Small intestine (tissue), 7 donors: ENCODE data around the gene SLC47A2. TPM values are rescaled to one million over a fixed set of nuclear protein-coding genes. Genes with fewer than 3 reads are reported as not detected.

Source experiments
- DNase-seq, 2 donors: peaks; one replicate each; pipeline versions ENCODE4 v3.0.0 to v3.0.0-alpha.2; 2013
- FAIRE-seq: peaks from 2 replicates; lab custom pipeline; 2012; peaks lifted over from hg19 to GRCh38; lab: Jason Lieb, UNC
- H3K27ac ChIP-seq, 3 donors: one replicate each; pipeline ENCODE4 v1.5.1; 2013; ENCODE audit warnings: low read length in 2 of 3, mild to moderate bottlenecking in 2 of 3, control low read depth in 1 of 3, inconsistent platforms in 1 of 3, low read depth in 1 of 3, moderate library complexity in 1 of 3
- H3K27me3 ChIP-seq, 3 donors: one replicate each; pipeline ENCODE4 v1.6.1; 2013; ENCODE audit warnings: low read length in 3 of 3, inconsistent platforms in 1 of 3; ENCODE audit not compliant: control insufficient read depth in 3 of 3, insufficient read depth in 3 of 3
- H3K36me3 ChIP-seq, 3 donors: one replicate each; pipeline ENCODE4 v1.6.1; 2013; ENCODE audit warnings: low read length in 3 of 3, inconsistent platforms in 1 of 3, low read depth in 1 of 3, mild to moderate bottlenecking in 1 of 3, moderate library complexity in 1 of 3; ENCODE audit not compliant: control insufficient read depth in 3 of 3, insufficient read depth in 2 of 3
- H3K4me1 ChIP-seq, 3 donors: one replicate each; pipeline ENCODE4 v1.6.1; 2013; ENCODE audit warnings: low read length in 2 of 3, inconsistent platforms in 1 of 3, low read depth in 1 of 3, mild to moderate bottlenecking in 1 of 3, moderate library complexity in 1 of 3; ENCODE audit not compliant: control insufficient read depth in 3 of 3, insufficient read depth in 2 of 3
- H3K4me3 ChIP-seq, 3 donors: one replicate each; pipeline ENCODE4 v1.5.1; 2013; ENCODE audit warnings: low read length in 3 of 3, control low read depth in 1 of 3, inconsistent platforms in 1 of 3, low read depth in 1 of 3, mild to moderate bottlenecking in 1 of 3, moderate library complexity in 1 of 3
- H3K9me3 ChIP-seq, 2 donors: one replicate each; pipeline ENCODE4 v1.6.1; 2013; ENCODE audit warnings: low read depth in 1 of 2, low read length in 1 of 2; ENCODE audit not compliant: control insufficient read depth in 2 of 2, insufficient read depth in 1 of 2
- WGBS, 3 donors: extraction: QIAGEN DNeasy Blood & Tissue Kit; methylation state at CpG; one replicate each; pipeline ENCODE4 v1.1.7; 2013; 5-methylcytosine and 5-hydroxymethylcytosine counted together
- polyA plus RNA-seq, 4 donors: library from polyadenylated mRNA; stranded (reverse) in 3 of 4; unstranded in 1 of 4; fragments of 200-250 nt in 3 of 4; fragments of 120-200 nt in 1 of 4; gene quantifications; one replicate each; pipeline versions ENCODE4 v1.2.1 to v1.2.3, GENCODE V29; 2013
- donor health status: healthy with polysubstance abuse.
- donor health status: control.
- donor health status: control.
- donor health status: Bipolar disorder and iron deficiency.
- donor health status: healthy.

The SLC47A2 gene
- polyA plus RNA-seq, 4 donors, result 0.34 to 1.1 (median 0.54) TPM

GRCh38 chr17:19630661-19631060, 85.7 kb downstream of the SLC47A2 start:
- FAIRE-seq (no peak), DNase-seq (no peak)
- Histone ChIP-seq H3K27ac (no peak overlapping the region), H3K4me1 (peaks cover 2 to 6% (median 5%) of the 10 kb centered on the region in 3 donors), H3K27me3 (no peaks in the 10 kb centered on the region), H3K4me3 (no peak overlapping the region), H3K36me3 (no peaks in the 10 kb centered on the region), H3K9me3 (no peaks in the 10 kb centered on the region)
- WGBS, 3 donors, result 86 to 92% (median 88%) methylated on average over 1 of the region's 1 CpG

GRCh38 chr17:19630035-19630434, 86.3 kb downstream of the SLC47A2 start:
- Histone ChIP-seq H3K4me1 (peaks cover 2 to 6% (median 5%) of the 10 kb centered on the region in 3 donors), H3K9me3 (no peaks in the 10 kb centered on the region), H3K27me3 (no peaks in the 10 kb centered on the region), H3K4me3 (no peak overlapping the region), H3K36me3 (no peaks in the 10 kb centered on the region), H3K27ac (no peak overlapping the region)
- 82 to 89% (median 86%) methylated on average over 4 of the region's 4 CpGs for WGBS, 3 donors
- DNase-seq (no peak), FAIRE-seq (no peak)

- H3K36me3 ChIP-seq, result no peaks in the 10 kb centered on the region
- peaks cover 2 to 6% (median 5%) of the 10 kb centered on the region in 3 donors for H3K4me1 ChIP-seq
- no peaks in the 10 kb centered on the region for H3K9me3 ChIP-seq
- FAIRE-seq (no peak), DNase-seq (no peak)
- no peak overlapping the region for H3K27ac ChIP-seq
- WGBS, 3 donors, result 53 to 67% (median 60%) methylated on average over 3 of the region's 3 CpGs
- no peaks in the 10 kb centered on the region for H3K27me3 ChIP-seq
- H3K4me3 ChIP-seq, result no peak overlapping the region
These were observed 86.9 kb downstream of the SLC47A2 start for GRCh38 chr17:19629449-19629848.

Other genes starting within 250 kb of the SLC47A2 start
- gene SLC47A1, start 182.7 kb downstream of the SLC47A2 start, polyA plus RNA-seq, result 1 to 10 TPM in 1 of 4 donors, under 1 TPM in 1, not detected in 2; 0.43 to 4.0 TPM
- 100 to 1,000 TPM in 1 of 4 donors, 10 to 100 TPM in 3; 68.6 to 153 (median 76.0) TPM for gene ALDH3A2, start 67.8 kb downstream of the SLC47A2 start, polyA plus RNA-seq
- gene ALDH3A1, start 31.7 kb upstream of the SLC47A2 start, polyA plus RNA-seq, result 1 to 10 TPM in 3 of 4 donors, under 1 TPM in 1; 0.92 to 5.8 (median 3.1) TPM
- gene ULK2, start 151.4 kb upstream of the SLC47A2 start, polyA plus RNA-seq, result 10 to 100 TPM in 1 of 4 donors, 1 to 10 TPM in 3; 1.8 to 11.4 (median 3.5) TPM